HepG2 (cell line): ENCODE results near the gene PRKCE. TPM values are rescaled to one million over a fixed set of nuclear protein-coding genes. Genes with fewer than 3 reads are reported as not detected.
A peak's percentile ranks its signal among the peaks of the same experiment; 100 is the strongest.

Source experiments
- ATF7-NPFF ChIP-seq: sonication (generic); formaldehyde crosslinking; IDR thresholded peaks from 2 replicates; pipeline ENCODE4 v1.8.1; 2023; ENCODE audit warnings: mild to moderate bottlenecking, low read depth, missing genetic modification reagents, moderate library complexity
- CHCHD3 ChIP-seq: sonication (generic); formaldehyde crosslinking; IDR thresholded peaks from 2 replicates; pipeline ENCODE4 v1.8.0; 2022; ENCODE audit warnings: mild to moderate bottlenecking, missing genetic modification reagents, moderate library complexity
- GTF2F1 ChIP-seq: fragments of 150-350 bp; IDR thresholded peaks from 2 replicates; pipeline ENCODE4 v1.6.1; 2014; ENCODE audit warnings: low read length
- IRF1 ChIP-seq: sonication (generic); formaldehyde crosslinking; IDR thresholded peaks from 2 replicates; pipeline ENCODE4 v1.4.0; 2020; ENCODE audit warnings: low read depth, mild to moderate bottlenecking, missing genetic modification reagents
- IRF2 ChIP-seq: IDR thresholded peaks from 2 replicates; pipeline ENCODE4 v1.6.1; 2018; ENCODE audit warnings: missing genetic modification reagents, missing compliant biosample characterization
- ISL2 ChIP-seq: sonication (generic); formaldehyde crosslinking; IDR thresholded peaks from 2 replicates; pipeline ENCODE4 v1.5.0; 2020; ENCODE audit warnings: missing genetic modification reagents
- MTA1 ChIP-seq: sonication (generic); formaldehyde crosslinking; IDR thresholded peaks from 2 replicates; pipeline ENCODE4 v1.4.0; 2020; ENCODE audit warnings: missing genetic modification reagents, mild to moderate bottlenecking, borderline replicate concordance
- PAF1 ChIP-seq: IDR thresholded peaks from 2 replicates; pipeline ENCODE4 v1.6.1; 2016; ENCODE audit warnings: missing genetic modification reagents, missing compliant biosample characterization
- PHF8 ChIP-seq: sonication (generic); formaldehyde crosslinking; IDR thresholded peaks from 2 replicates; pipeline ENCODE4 v1.5.0; 2020; ENCODE audit warnings: missing genetic modification reagents
- RBM22 ChIP-seq: fragments of 200-400 bp; formaldehyde crosslinking; optimal IDR thresholded peaks from 2 replicates; pipeline ENCODE3; 2017; ENCODE audit warnings: mild to moderate bottlenecking, low read length, moderate library complexity
- RNF219 ChIP-seq: sonication (generic); formaldehyde crosslinking; IDR thresholded peaks from 2 replicates; pipeline ENCODE4 v1.5.0; 2020; ENCODE audit warnings: mild to moderate bottlenecking, missing genetic modification reagents
- TFAP4 ChIP-seq: sonication (generic); IDR thresholded peaks from 2 replicates; pipeline ENCODE4 v1.6.1; 2016; ENCODE audit warnings: low read depth, borderline replicate concordance
- TRIM22 ChIP-seq: fragments of 450-650 bp; IDR thresholded peaks from 2 replicates; pipeline ENCODE4 v1.6.1; 2017
- ZNF10 ChIP-seq: sonication (generic); formaldehyde crosslinking; IDR thresholded peaks from 2 replicates; pipeline ENCODE4 v1.4.0; 2020; ENCODE audit warnings: mild to moderate bottlenecking, low read depth, missing genetic modification reagents, borderline replicate concordance
- ZNF260 ChIP-seq: sonication (generic); formaldehyde crosslinking; IDR thresholded peaks from 2 replicates; pipeline ENCODE4 v1.4.0; 2020; ENCODE audit warnings: missing genetic modification reagents, low read depth, mild to moderate bottlenecking, borderline replicate concordance
- ZNF282 ChIP-seq: fragments of 450-650 bp; IDR thresholded peaks from 2 replicates; pipeline ENCODE4 v1.6.1; 2018; ENCODE audit not compliant: partially characterized antibody
- ZNF331 ChIP-seq: sonication (generic); formaldehyde crosslinking; IDR thresholded peaks from 2 replicates; pipeline ENCODE4 v1.4.0; 2020; ENCODE audit warnings: missing genetic modification reagents
- ZNF354B ChIP-seq: sonication (generic); formaldehyde crosslinking; IDR thresholded peaks from 2 replicates; pipeline ENCODE4 v1.8.0; 2022; ENCODE audit warnings: mild to moderate bottlenecking, missing genetic modification reagents
- ZNF547 ChIP-seq: sonication (generic); formaldehyde crosslinking; IDR thresholded peaks from 2 replicates; pipeline ENCODE4 v1.5.1; 2020; ENCODE audit warnings: mild to moderate bottlenecking, missing genetic modification reagents
- ZNF75D ChIP-seq: sonication (generic); formaldehyde crosslinking; IDR thresholded peaks from 2 replicates; pipeline ENCODE4 v1.8.1; 2023; ENCODE audit warnings: missing genetic modification reagents, mild to moderate bottlenecking, borderline replicate concordance
- ZNF883 ChIP-seq: sonication (generic); formaldehyde crosslinking; IDR thresholded peaks from 2 replicates; pipeline ENCODE4 v1.5.1; 2020; ENCODE audit warnings: mild to moderate bottlenecking, missing genetic modification reagents; ENCODE audit errors: not compliant biosample characterization
- ZXDC ChIP-seq: sonication (generic); formaldehyde crosslinking; IDR thresholded peaks from 2 replicates; pipeline ENCODE4 v1.5.0; 2020; ENCODE audit warnings: mild to moderate bottlenecking, missing genetic modification reagents
- polyA plus RNA-seq, 8 experiments: library from polyadenylated mRNA; depleted of rRNA in 3 of 8; stranded (reverse) in 7 of 8; unstranded in 1 of 8; fragments of >200 nt; fragmentation: Illumina TruSeq in 4 of 8; extraction: Trizol in 4 of 8; gene quantifications; 2 replicates each; pipeline versions ENCODE4 v1.2.1 to v1.2.3, GENCODE V29; 2011 to 2016; ENCODE audit warnings: low read depth in 4 of 8, missing spikeins in 1 of 8, mixed read lengths in 1 of 8; ENCODE audit not compliant: insufficient read depth in 1 of 8
- total RNA-seq, 5 experiments: library from RNA; depleted of rRNA; stranded (reverse); fragments of >200 nt; fragmentation: Illumina TruSeq; extraction: Trizol; gene quantifications; 2 replicates each; pipeline ENCODE4 v1.2.3, GENCODE V29; 2016; ENCODE audit warnings: low read depth in 1 of 5

Gene PRKCE
- total and polyA plus RNA-seq, 2 of the 13 experiments (the other 11 are each of a cell fraction or from before 2014, with no cell fraction given): 1.0 to 3.9 TPM

GRCh38 chr2:46062637-46063412 is 411.4 kb downstream of the PRKCE start (continued):
- TF ChIP-seq GTF2F1 (no peak), TRIM22 (no peak), ZNF331 (CRISPR knock-in tag) (peak; percentile 60), ZNF260 (CRISPR knock-in tag) (no peak), RBM22 (no peak), ZNF547 (CRISPR knock-in tag) (no peak), ZNF282 (no peak), ZNF354B (no peak), IRF2 (peak; percentile 51; the same call in 1 of the 2 replicates), ZNF10 (CRISPR knock-in tag) (no peak), PAF1 (no peak), PHF8 (CRISPR knock-in tag) (no peak), ATF7-NPFF (CRISPR knock-in tag) (no peak), RNF219 (CRISPR knock-in tag) (no peak), ZNF883 (CRISPR knock-in tag) (no peak), IRF1 (CRISPR knock-in tag) (no peak), CHCHD3 (CRISPR knock-in tag) (no peak), TFAP4 (no peak), ZXDC (CRISPR knock-in tag) (no peak), ISL2 (CRISPR knock-in tag) (no peak), ZNF75D (CRISPR knock-in tag) (no peak), MTA1 (CRISPR knock-in tag) (no peak)
